Panc1 (cell line): Measurements from ENCODE around the gene BMI1. TPM values are rescaled to one million over a fixed set of nuclear protein-coding genes. Genes with fewer than 3 reads are reported as not detected.

Experiments
- ATAC-seq: fragments of 200-7000 bp; cut with Tn5 transposase; 2 replicates; pipeline ENCODE4 v1.9.1; 2020; ENCODE audit warnings: mild to moderate bottlenecking, moderate library complexity
- BruUV-seq: library from RNA; stranded (reverse); fragments of 400-500 nt; replicated peaks from 2 replicates; lab custom pipeline; 2021; lab: Mats Ljungman, UMichigan
- CTCF ChIA-PET: fragments of 300-600 bp; sonication (Branson Sonifier 250); formaldehyde crosslinking; loops from one replicate; lab custom pipeline; 2022; ENCODE audit warnings: antibody characterized with exemption; lab: Charles Lee
- POLR2A ChIA-PET: fragments of 300-600 bp; sonication (Branson Sonifier 250); formaldehyde crosslinking; loops from one replicate; lab custom pipeline; 2022; ENCODE audit warnings: antibody characterized with exemption; lab: Charles Lee
- DNase-seq: peaks from one replicate; pipeline ENCODE4 v3.0.0-alpha.2; 2010; ENCODE audit warnings: low read depth, low spot score
- H3K27ac ChIP-seq: 2 replicates; pipeline ENCODE4 v1.5.1; 2011; ENCODE audit warnings: mild to moderate bottlenecking, low read length, inconsistent platforms
- H3K27me3 ChIP-seq: fragments of 200-500 bp; sonication (Bioruptor generic); 2 replicates; pipeline ENCODE4 v1.6.0; 2014; ENCODE audit warnings: low read length, inconsistent platforms; ENCODE audit not compliant: control insufficient read depth, insufficient read depth
- H3K36me3 ChIP-seq: fragments of 200-500 bp; sonication (Bioruptor generic); 2 replicates; pipeline ENCODE4 v1.5.1; 2014; ENCODE audit warnings: inconsistent platforms, mild to moderate bottlenecking, low read length, moderate library complexity; ENCODE audit not compliant: control insufficient read depth, insufficient read depth
- H3K4me1 ChIP-seq: 2 replicates; pipeline ENCODE4 v1.5.1; 2011; ENCODE audit warnings: inconsistent platforms, mild to moderate bottlenecking, low read length, moderate library complexity; ENCODE audit not compliant: control insufficient read depth, insufficient read depth
- H3K4me3 ChIP-seq, 2 experiments: 2 replicates each; pipeline ENCODE4 v1.5.1; 2011 to 2012; ENCODE audit warnings: low read depth in 2 of 2, low read length in 2 of 2, mild to moderate bottlenecking in 2 of 2, inconsistent platforms in 1 of 2, moderate library complexity in 1 of 2
- H3K9me3 ChIP-seq: fragments of 200-500 bp; sonication (Bioruptor generic); 2 replicates; pipeline ENCODE4 v1.5.1; 2014; ENCODE audit warnings: low read depth, mild to moderate bottlenecking, inconsistent platforms, low read length, moderate library complexity; ENCODE audit not compliant: control insufficient read depth, insufficient read depth
- POLR2AphosphoS5 ChIP-seq: IDR thresholded peaks from 2 replicates; pipeline ENCODE4 v1.6.1; 2012; ENCODE audit warnings: mild to moderate bottlenecking, low read depth, low read length, moderate library complexity
- SIN3A ChIP-seq: IDR thresholded peaks from 2 replicates; pipeline ENCODE4 v1.6.1; 2012; ENCODE audit warnings: low read depth, mild to moderate bottlenecking, low read length, moderate library complexity, borderline replicate concordance; ENCODE audit not compliant: insufficient read depth
- TCF7L2 ChIP-seq: IDR thresholded peaks from 2 replicates; pipeline ENCODE4 v1.6.1; 2011; ENCODE audit warnings: mild to moderate bottlenecking, low read depth, low read length, inconsistent platforms
- in situ Hi-C: cut with HindIII; loops from 2 replicates; pipeline ENCODE4 v1.10.0; 2016; ENCODE audit warnings: low sequenced_read_pairs, low pct_unique_long_range_greater_than_20kb
- intact Hi-C: fragments of 100-400 bp; cut with micrococcal nuclease; formaldehyde crosslinking; loops from one replicate; pipeline ENCODE4 v1.10.0; 2022; ENCODE audit not compliant: unreplicated experiment
- total RNA-seq: library from RNA; stranded (reverse); gene quantifications from one replicate; pipeline ENCODE4 v1.2.1, GENCODE V29; 2021; ENCODE audit not compliant: unreplicated experiment
- TF ChIP-seq, protein P1 (sequence below): fragments of 450-650 bp; IDR thresholded peaks from 2 replicates; pipeline ENCODE4 v1.5.1; 2017; ENCODE audit warnings: mild to moderate bottlenecking
- TF ChIP-seq, protein P2 (sequence below), 2 experiments: IDR thresholded peaks; 2 replicates each; pipeline ENCODE4 v1.6.1; 2011 to 2012; ENCODE audit warnings: low read depth in 2 of 2, control low read depth in 1 of 2, low read length in 1 of 2, mild to moderate bottlenecking in 1 of 2, moderate library complexity in 1 of 2; ENCODE audit not compliant: insufficient read depth in 1 of 2

The BMI1 gene
- total RNA-seq, 1 experiment from 2014 or later, result 55.1 TPM

DNA sequence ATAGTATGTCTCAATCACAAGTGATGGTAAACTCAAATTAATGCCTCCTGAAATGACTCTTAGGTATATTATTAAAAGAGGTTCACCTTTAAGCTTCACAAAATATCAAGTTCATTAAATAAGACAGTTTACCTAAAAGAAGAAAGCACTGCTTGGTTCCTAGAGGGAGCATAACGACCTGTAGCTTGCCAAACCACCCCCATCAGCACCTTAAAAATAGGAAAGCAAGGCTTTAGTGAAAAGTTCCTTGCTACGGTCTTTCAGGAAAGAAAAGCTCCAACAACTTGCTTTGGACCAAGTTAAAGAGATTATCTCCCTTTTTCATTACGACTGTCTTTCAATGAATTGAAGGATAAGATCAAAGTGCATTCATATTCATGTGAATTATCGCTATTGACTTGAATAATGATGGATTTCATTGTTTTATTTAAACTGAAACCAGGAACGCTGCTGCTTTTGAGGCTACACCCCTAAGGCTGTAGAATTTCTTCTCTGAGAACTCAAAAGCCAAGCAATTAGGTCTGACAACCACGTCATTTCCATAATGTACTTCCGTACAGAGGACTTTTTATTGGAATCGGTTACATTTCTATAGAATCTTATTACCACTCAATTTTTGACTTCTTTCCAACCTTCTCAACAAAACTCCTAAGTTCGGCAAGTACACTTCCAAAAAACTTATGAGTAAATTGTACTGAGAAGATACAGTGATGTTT is 17.4 kb downstream of the BMI1 start:
- ATAC-seq, result no peak

DNA sequence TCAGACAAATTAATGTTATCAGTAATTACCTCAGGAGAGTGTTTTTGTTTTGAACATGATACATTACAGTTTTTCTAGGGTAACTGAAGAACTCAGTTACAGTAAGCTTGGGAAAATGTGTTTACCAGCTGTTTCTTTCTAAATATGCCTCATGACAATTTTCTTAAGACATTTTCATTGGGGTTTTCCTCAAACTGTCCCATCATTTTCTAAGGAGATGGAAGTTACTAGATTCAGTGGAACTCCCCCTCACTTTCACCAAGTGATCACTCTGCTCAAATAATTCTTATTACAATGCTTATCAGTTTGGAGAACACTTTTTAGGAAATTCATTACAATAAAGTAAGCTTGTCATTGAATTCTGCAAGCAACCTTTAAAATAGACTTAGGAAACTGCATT is 18.0 kb downstream of the BMI1 start:
- ChIA-PET CTCF (no interaction called here), POLR2A (no interaction called here)
- in situ Hi-C loops, result no loop called here
- Histone ChIP-seq H3K4me3 (no peak overlapping the region), H3K36me3 (no peaks in the 10 kb centered on the region), H3K9me3 (no peaks in the 10 kb centered on the region), H3K27ac (no peak overlapping the region), H3K27me3 (peaks cover 30% of the 10 kb centered on the region), H3K4me1 (no peaks in the 10 kb centered on the region; the same call in 1 of the 2 replicates)
- ATAC-seq (no peak), DNase-seq (no peak)
- intact Hi-C loops, result no loop called here
- no peak for TF ChIP-seq POLR2AphosphoS5
- BruUV-seq, result no TSS peak

More for the DNA sequence above, 17.4 kb downstream of the BMI1 start:
- ChIA-PET POLR2A (no interaction called here), CTCF (no interaction called here)
- no TSS peak for BruUV-seq
- in situ Hi-C loops, result no loop called here
- H3K4me1 ChIP-seq, result no peaks in the 10 kb centered on the region; the same call in 1 of the 2 replicates
- H3K27ac ChIP-seq, result no peak overlapping the region
- H3K4me3 ChIP-seq, result no peak overlapping the region
- H3K36me3 ChIP-seq, result no peaks in the 10 kb centered on the region
- TF ChIP-seq SIN3A, result no peak
- no peaks in the 10 kb centered on the region for H3K9me3 ChIP-seq
- DNase-seq, result no peak
- intact Hi-C loops, result no loop called here
- H3K27me3 ChIP-seq, result peaks cover 25% of the 10 kb centered on the region

DNA sequence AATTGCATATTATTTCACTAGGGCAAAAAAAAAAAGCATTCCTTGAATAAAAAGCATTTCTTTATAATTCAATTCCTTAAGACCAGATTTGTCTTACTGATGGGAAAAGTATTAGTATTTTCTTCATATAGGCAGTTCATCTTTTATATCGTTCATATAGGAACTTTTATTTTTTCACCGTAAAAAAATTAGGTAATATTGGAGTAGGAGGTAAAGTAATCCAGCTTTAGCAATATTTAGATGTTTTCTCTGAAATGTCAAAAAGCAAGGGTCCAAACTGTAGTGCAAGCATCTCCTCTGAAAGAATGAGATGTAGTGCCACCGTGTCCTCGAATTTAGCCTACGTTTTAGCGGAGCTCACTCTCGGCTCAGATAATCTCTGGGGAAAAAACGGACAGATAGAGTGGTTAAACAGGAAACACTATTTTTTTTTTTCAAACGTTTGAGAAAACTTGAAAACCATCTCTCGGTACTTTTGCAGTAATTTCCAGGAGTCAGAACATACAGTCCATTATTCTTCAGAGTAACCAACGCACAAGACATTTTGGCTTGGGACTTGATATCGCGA is 18.9 kb downstream of the BMI1 start:
- ATAC-seq (no peak), DNase-seq (no peak)
- POLR2A ChIA-PET, result interaction anchor here (0.6 to 0.7 kb wide), 3 partner anchors 17 to 346 kb away, joined by 4 to 5 read pairs (median 4); no protein-coding TSS in a partner anchor
- CTCF ChIA-PET, result interaction anchor here (0.6 kb wide), 1 partner anchor 356 kb away, joined by 3 read pairs; no protein-coding TSS in a partner anchor
- peak overlapping the region; percentile 77 for H3K27ac ChIP-seq
- TF ChIP-seq, protein P1, sequence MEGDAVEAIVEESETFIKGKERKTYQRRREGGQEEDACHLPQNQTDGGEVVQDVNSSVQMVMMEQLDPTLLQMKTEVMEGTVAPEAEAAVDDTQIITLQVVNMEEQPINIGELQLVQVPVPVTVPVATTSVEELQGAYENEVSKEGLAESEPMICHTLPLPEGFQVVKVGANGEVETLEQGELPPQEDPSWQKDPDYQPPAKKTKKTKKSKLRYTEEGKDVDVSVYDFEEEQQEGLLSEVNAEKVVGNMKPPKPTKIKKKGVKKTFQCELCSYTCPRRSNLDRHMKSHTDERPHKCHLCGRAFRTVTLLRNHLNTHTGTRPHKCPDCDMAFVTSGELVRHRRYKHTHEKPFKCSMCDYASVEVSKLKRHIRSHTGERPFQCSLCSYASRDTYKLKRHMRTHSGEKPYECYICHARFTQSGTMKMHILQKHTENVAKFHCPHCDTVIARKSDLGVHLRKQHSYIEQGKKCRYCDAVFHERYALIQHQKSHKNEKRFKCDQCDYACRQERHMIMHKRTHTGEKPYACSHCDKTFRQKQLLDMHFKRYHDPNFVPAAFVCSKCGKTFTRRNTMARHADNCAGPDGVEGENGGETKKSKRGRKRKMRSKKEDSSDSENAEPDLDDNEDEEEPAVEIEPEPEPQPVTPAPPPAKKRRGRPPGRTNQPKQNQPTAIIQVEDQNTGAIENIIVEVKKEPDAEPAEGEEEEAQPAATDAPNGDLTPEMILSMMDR, result no peak
- TF ChIP-seq SIN3A (no peak), POLR2AphosphoS5 (no peak), TCF7L2 (no peak)
- TF ChIP-seq, protein P2, sequence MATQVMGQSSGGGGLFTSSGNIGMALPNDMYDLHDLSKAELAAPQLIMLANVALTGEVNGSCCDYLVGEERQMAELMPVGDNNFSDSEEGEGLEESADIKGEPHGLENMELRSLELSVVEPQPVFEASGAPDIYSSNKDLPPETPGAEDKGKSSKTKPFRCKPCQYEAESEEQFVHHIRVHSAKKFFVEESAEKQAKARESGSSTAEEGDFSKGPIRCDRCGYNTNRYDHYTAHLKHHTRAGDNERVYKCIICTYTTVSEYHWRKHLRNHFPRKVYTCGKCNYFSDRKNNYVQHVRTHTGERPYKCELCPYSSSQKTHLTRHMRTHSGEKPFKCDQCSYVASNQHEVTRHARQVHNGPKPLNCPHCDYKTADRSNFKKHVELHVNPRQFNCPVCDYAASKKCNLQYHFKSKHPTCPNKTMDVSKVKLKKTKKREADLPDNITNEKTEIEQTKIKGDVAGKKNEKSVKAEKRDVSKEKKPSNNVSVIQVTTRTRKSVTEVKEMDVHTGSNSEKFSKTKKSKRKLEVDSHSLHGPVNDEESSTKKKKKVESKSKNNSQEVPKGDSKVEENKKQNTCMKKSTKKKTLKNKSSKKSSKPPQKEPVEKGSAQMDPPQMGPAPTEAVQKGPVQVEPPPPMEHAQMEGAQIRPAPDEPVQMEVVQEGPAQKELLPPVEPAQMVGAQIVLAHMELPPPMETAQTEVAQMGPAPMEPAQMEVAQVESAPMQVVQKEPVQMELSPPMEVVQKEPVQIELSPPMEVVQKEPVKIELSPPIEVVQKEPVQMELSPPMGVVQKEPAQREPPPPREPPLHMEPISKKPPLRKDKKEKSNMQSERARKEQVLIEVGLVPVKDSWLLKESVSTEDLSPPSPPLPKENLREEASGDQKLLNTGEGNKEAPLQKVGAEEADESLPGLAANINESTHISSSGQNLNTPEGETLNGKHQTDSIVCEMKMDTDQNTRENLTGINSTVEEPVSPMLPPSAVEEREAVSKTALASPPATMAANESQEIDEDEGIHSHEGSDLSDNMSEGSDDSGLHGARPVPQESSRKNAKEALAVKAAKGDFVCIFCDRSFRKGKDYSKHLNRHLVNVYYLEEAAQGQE (IDR thresholded peaks at IDR 0.05; ENCODE audit: insufficient read depth in 1 of 2, low read depth in 2 of 2, low read length in 1 of 2), result no peak
- peak overlapping the region; percentile 67 for H3K4me3 ChIP-seq
- no peaks in the 10 kb centered on the region; the same call in 1 of the 2 replicates for H3K4me1 ChIP-seq
- no TSS peak for BruUV-seq
- intact Hi-C loops (no loop called here), in situ Hi-C loops (no loop called here)
- peaks cover 38% of the 10 kb centered on the region for H3K27me3 ChIP-seq
- H3K9me3 ChIP-seq, result no peaks in the 10 kb centered on the region
- no peaks in the 10 kb centered on the region for H3K36me3 ChIP-seq
